GM21447 (cell line): ENCODE measurements around the gene SPANXD.
"Not testable (repeated sequence)": the region's sequence is repeated elsewhere in the genome, so short reads cannot be mapped to it uniquely, and the experiment has no call there.

Experiments used
- ATAC-seq: cut with Tn5 transposase; IDR thresholded peaks from one replicate; pipeline ENCODE4 v1.9.1; 2021; ENCODE audit not compliant: unreplicated experiment

SPANXD gene, protein sequence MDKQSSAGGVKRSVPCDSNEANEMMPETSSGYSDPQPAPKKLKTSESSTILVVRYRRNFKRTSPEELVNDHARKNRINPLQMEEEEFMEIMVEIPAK

DNA sequence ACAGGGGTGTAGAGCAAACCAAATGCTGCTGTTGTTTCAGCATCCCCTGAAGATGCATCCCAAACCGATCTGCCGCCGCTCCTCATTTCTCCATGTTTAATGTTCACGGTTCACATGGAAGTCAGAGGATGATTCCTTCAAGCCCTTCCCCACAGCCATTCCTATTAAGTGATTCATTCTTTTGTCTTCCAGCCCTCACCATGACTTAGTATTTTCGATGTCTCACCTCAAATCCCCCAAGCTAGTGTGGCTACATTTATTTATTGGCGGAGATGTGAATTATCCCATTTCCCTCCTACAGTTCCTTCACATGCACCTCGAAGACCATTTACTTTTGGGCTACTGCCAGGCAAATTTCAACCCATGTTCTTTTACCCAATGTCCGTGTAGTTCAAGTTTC, at the start of gene SPANXD:
SPANXD (minus strand) TSS at position 101 of the 400 bp plus-strand sequence. CDS start 334 bp downstream, outside the sequence.
- ATAC-seq, result not testable (repeated sequence)

- no peak for ATAC-seq
Measured at GRCh38 chrX:141742666-141743065, 44.1 kb upstream of the SPANXD start.

DNA sequence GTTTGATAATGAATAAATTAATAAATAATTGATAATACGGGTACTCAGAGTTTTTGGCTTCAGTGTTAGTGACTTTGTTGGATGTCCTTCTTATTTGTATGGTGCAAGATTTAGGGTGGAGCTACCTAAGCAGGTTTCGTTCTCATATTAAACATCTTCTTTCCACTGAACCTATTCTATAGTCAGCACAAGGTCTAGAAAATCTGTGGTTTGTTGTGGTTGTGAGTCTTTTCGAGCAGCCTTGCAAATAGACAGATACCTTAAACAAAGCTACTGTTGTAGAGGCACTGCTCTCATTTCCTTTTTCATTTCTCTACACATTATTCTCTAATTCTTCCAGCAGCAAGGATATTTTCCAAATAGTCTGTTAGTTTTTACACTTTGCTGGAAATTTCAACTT, 38.1 kb upstream of the SPANXD start:
- ATAC-seq, result no peak

GRCh38 chrX:141733371-141733770, 34.8 kb upstream of the SPANXD start:
- no peak for ATAC-seq

DNA sequence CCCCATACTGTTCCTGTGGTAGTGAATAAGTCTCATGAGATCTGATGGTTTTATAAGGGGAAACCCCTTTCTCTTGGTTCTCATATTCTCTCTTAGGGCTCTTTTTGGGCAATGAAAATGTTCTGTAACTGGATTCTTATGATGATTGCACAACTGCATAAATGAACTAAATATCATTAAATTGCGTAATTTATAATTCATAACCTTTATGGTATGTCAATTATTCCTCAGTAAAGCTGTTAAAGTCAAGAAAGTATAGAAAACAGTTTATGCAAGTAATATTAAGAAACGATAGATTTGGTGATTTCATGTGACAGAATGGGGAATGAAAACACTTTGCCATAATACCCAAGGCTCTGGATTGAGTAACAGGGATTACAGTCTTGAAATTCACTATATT, 33.5 kb upstream of the SPANXD start:
- ATAC-seq, result no peak

- no peak for ATAC-seq
Measured at GRCh38 chrX:141724186-141724585, 25.6 kb upstream of the SPANXD start.

DNA sequence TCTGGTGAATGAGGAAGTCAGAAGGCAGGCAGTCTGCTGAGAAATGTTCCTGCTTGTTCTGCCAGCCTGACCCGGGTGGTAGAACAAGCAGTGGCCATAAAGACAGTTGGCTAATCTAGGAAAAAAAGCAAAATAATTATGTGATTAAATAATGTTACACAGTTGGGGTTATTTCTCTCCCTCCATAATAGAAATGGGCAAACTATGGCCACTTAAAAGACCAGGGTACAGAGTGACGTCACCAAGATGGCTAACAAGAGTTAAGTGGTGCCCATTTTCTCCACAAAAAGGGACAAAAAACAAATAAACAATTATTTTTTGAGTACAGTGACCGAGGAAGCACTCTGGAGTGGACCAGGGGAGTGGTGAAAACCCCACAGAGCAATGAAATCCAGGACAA, 16.1 kb upstream of the SPANXD start:
- no peak for ATAC-seq

DNA sequence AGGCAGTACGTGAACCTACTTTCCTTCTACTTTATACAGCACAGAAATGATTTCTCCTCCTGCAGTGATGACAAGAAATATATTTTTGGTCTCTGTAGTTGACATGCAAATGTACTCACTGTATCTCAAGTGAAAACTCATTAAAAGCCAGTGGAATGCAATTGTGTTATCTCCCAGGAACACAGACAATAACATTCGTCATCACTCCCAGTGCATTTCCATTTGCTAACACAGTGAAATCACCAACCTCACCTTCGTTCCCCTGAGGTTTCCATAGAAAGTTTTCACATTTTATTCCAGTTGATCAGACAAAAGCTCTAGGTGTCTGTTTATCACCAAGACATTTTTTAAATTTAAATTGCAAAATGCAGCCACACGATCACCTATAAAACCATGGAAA, 2.5 kb upstream of the SPANXD start:
- ATAC-seq, result no peak

DNA sequence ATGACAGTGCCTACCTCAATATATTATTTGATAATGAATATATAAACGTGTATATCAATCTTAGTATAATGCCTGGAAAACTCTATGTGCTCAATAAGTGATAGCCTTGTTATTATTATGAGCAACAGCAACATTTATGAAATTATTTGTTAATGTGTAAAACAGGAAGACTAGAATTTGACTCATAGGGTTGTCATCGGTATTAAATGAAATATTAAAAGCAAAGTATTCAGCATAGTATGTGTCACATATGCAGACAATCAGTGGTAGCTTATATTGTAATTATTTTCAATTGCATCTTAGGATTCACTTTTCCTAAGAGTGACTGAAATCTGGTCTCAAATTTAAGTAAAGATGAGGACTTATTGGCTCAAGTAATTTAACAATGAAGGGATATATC, 24.6 kb downstream of the SPANXD start:
- no peak for ATAC-seq

DNA sequence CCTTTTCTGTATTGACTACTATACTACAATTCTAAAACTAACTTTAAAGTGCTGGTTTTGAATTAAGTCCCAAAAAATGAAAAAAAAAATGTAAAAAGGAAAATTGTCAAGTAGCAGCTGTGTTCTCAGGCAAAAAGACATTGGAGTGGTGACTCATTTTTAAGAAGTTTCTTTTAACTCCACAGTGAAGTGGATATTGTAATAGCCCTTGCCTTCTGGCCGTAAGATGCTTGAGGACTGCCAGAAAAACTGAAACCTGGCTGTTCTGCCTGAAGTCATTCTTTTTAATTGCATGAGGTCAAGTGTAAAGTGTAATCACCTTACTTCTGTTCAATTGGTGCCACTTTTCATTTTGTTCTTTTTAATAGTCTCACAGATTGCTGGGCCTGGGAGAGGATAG, 28.9 kb downstream of the SPANXD start:
- no peak for ATAC-seq

DNA sequence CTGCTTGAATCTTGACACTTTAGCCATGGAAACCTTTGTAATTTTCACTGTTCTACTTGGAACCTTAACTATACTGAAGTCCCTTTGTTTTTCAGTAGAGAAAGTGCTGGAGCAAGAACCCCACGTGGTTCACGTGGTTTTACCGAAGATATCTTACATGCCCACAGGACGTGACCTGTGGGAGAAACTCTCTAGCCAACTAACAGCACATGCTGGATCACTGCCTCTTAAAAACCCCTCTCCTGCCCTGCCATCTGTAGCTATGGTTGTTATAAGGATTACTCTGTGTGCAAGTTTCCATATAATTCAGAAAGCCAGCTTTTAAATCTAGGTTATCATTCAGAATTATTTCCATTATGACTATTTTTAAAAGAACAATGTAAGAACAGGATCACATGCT, 30.2 kb downstream of the SPANXD start:
- ATAC-seq, result no peak

DNA sequence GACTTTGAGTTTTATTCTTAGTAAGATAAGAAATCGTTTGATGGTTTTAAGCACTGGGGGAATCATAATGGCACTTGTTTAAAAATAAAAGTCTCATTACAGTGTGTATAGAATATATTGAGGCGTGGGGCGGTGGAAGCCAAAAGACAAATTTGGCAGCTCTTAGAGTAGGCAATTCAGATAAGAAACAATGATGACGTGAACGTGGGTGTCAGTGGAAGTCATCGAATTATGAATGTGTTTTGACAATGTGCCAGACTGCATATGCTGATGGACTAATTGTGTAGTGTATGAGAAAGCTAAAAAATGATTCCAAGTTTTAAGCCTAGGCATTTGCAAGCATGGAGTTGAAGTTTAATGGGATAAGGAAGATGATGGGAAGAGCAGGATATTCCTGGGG, 35.8 kb downstream of the SPANXD start:
- no peak for ATAC-seq

DNA sequence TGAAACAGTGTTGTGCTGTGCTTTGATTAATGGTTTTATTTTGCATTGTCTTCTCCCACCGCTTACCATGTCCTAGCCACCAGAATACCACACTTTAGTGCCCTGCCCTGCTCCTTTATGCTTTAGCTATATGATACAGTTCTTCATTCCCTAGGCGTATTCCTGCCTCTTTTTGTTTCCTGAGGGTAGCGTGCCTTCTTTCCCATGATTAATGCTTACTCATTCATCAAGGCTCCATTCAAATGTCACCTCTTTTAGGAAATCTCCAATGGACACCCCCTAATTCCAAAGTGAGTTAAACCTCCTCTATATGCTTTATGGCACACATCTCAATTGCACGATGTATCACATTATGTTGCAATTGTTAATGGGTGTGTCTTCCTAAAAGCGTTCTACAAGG, 46.3 kb downstream of the SPANXD start:
- no peak for ATAC-seq
